K562 (cell line): ENCODE data around the gene BEST1. TPM values are rescaled to one million over a fixed set of nuclear protein-coding genes. Genes with fewer than 3 reads are reported as not detected.

Experiments used
- AFF4 ChIP-seq: sonication (generic); formaldehyde crosslinking; IDR thresholded peaks from 2 replicates; pipeline ENCODE4 v1.8.0; 2023; ENCODE audit warnings: mild to moderate bottlenecking, missing genetic modification reagents
- ARID2 ChIP-seq: fragments of 450-650 bp; IDR thresholded peaks from 2 replicates; pipeline ENCODE4 v1.6.1; 2017; ENCODE audit warnings: antibody characterized with exemption, mild to moderate bottlenecking
- CHAMP1 ChIP-seq: fragments of 450-650 bp; IDR thresholded peaks from 2 replicates; pipeline ENCODE4 v1.6.1; 2016; ENCODE audit warnings: mild to moderate bottlenecking
- ELF1 ChIP-seq: fragments of 200-800 bp; sonication (Bioruptor generic); IDR thresholded peaks from 2 replicates; pipeline ENCODE4 v1.6.1; 2016; ENCODE audit warnings: missing genetic modification characterization, missing compliant biosample characterization
- KLF6 ChIP-seq: fragments of 250-450 bp; sonication (Bioruptor Pico); IDR thresholded peaks from 2 replicates; pipeline ENCODE4 v1.4.0; 2020; ENCODE audit warnings: mild to moderate bottlenecking, moderate library complexity, borderline replicate concordance
- POLR2H ChIP-seq: IDR thresholded peaks from 2 replicates; pipeline ENCODE4 v1.6.1; 2016; ENCODE audit warnings: missing genetic modification characterization, low read depth, mild to moderate bottlenecking, control low read depth, missing compliant biosample characterization, moderate library complexity
- STAT6 ChIP-seq: sonication (generic); formaldehyde crosslinking; IDR thresholded peaks from 2 replicates; pipeline ENCODE4 v1.8.1; 2023; ENCODE audit warnings: mild to moderate bottlenecking, missing genetic modification reagents
- TEAD2 ChIP-seq: fragments of 450-650 bp; IDR thresholded peaks from 2 replicates; pipeline ENCODE4 v1.6.1; 2016; ENCODE audit warnings: missing genetic modification characterization, control low read depth, missing compliant biosample characterization
- VEZF1 ChIP-seq: fragments of 200-800 bp; sonication (Bioruptor generic); IDR thresholded peaks from 2 replicates; pipeline ENCODE4 v1.6.1; 2017; ENCODE audit warnings: missing genetic modification characterization, missing compliant biosample characterization
- ZFPM2 ChIP-seq: fragments of 250-450 bp; sonication (Bioruptor Pico); IDR thresholded peaks from 2 replicates; pipeline ENCODE4 v1.5.1; 2022; ENCODE audit warnings: mild to moderate bottlenecking
- ZNF639 ChIP-seq, 2 experiments: fragments of 200-800 bp in 1 of 2; sonication (Bioruptor generic) in 1 of 2; sonication (generic) in 1 of 2; formaldehyde crosslinking in 1 of 2; IDR thresholded peaks in 1 of 2; conservative IDR thresholded peaks in 1 of 2; 2 replicates each; pipeline versions ENCODE4 v1.5.0 to v1.6.1; 2016 to 2020; ENCODE audit warnings: missing compliant biosample characterization in 1 of 2, missing genetic modification characterization in 1 of 2, missing genetic modification reagents in 1 of 2
- ZNF644 ChIP-seq: fragments of 200-800 bp; sonication (Bioruptor generic); IDR thresholded peaks from 2 replicates; pipeline ENCODE4 v1.6.1; 2016; ENCODE audit warnings: low read depth, missing genetic modification characterization, missing compliant biosample characterization
- ZNF79 ChIP-seq: fragments of 250-450 bp; sonication (Bioruptor Pico); IDR thresholded peaks from 2 replicates; pipeline ENCODE4 v1.4.0; 2020; ENCODE audit warnings: low read depth, mild to moderate bottlenecking, moderate library complexity
- polyA plus RNA-seq, 8 experiments: library from polyadenylated mRNA; depleted of rRNA in 4 of 8; stranded (reverse) in 5 of 8; unstranded in 3 of 8; fragments of >200 nt; fragmentation: Nextera tagmentation in 2 of 8; fragmentation: Illumina TruSeq in 1 of 8; extraction: Ambion mirVana in 2 of 8; extraction: Trizol in 1 of 8; gene quantifications; 2 replicates each; pipeline versions ENCODE4 v1.2.1 to v1.2.3, GENCODE V29; 2011 to 2014; ENCODE audit warnings: inconsistent platforms in 1 of 8, missing spikeins in 1 of 8
- total RNA-seq, 7 experiments: library from RNA; depleted of rRNA in 6 of 7; stranded (reverse); fragments of >200 nt in 6 of 7; fragmentation: Illumina TruSeq in 2 of 7; extraction: Trizol in 2 of 7; gene quantifications; 2 replicates each; pipeline versions ENCODE4 v1.2.1 to v1.2.3, GENCODE V29; 2011 to 2021; ENCODE audit warnings: low replicate concordance in 1 of 7

Gene BEST1
- total and polyA plus RNA-seq, 9 of the 15 experiments (the other 6 are each of a cell fraction or from before 2014, with no cell fraction given): 0.07 to 1.3 (median 0.40) TPM

- TF ChIP-seq ZNF639 (CRISPR knock-in tag; conservative IDR thresholded peaks at IDR 0.05 in 1 of 2, IDR thresholded peaks at IDR 0.05 in 1 of 2): peak in 1 of 2 experiments; percentile 62; a peak in 1 of 4 replicates
- TF ChIP-seq KLF6 (CRISPR knock-in tag): no peak
- TF ChIP-seq ELF1 (tag): peak; percentile 56
- 0 out of 2 replicates have a peak, but pooled peaks have one; percentile 49 for TF ChIP-seq POLR2H (tag)
- peak; percentile 81 for TF ChIP-seq VEZF1
- TF ChIP-seq ZNF79 (CRISPR knock-in tag): no peak
- TF ChIP-seq CHAMP1: no peak
- no peak for TF ChIP-seq STAT6 (CRISPR knock-in tag)
- TF ChIP-seq ZFPM2 (CRISPR knock-in tag): 0 out of 2 replicates have a peak, but pooled peaks have one; percentile 60
- no peak for TF ChIP-seq ARID2
- peak; percentile 77 for TF ChIP-seq ZNF644 (tag)
- 0 out of 2 replicates have a peak, but pooled peaks have one; percentile 46 for TF ChIP-seq TEAD2 (tag)
- peak; percentile 63; the same call in 1 of the 2 replicates for TF ChIP-seq AFF4 (CRISPR knock-in tag)
These were observed 22.0 kb downstream of the BEST1 start (continued) for GRCh38 chr11:61972112-61972671.
